ENCODE results near the gene ASXL3. TPM values are rescaled to one million over a fixed set of nuclear protein-coding genes. Genes with fewer than 3 reads are reported as not detected.
A peak's percentile ranks its signal among the peaks of the same experiment; 100 is the strongest.

Gene ASXL3
- total RNA-seq, 1 experiment from 2014 or later = not detected

- in situ Hi-C loops (cut with HindIII; ENCODE audit: low pct_unique_long_range_greater_than_20kb, low sequenced_read_pairs) = no loop called here
- no peak for DNase-seq (ENCODE audit: low read depth)
These were observed 168.0 kb downstream of the ASXL3 start for GRCh38 chr18:33745871-33746545.

GRCh38 chr18:33749834-33750233 is 171.8 kb downstream of the ASXL3 start:
- no peak for DNase-seq (ENCODE audit: low read depth)
- in situ Hi-C loops (cut with HindIII; ENCODE audit: low pct_unique_long_range_greater_than_20kb, low sequenced_read_pairs) = no loop called here

DNA sequence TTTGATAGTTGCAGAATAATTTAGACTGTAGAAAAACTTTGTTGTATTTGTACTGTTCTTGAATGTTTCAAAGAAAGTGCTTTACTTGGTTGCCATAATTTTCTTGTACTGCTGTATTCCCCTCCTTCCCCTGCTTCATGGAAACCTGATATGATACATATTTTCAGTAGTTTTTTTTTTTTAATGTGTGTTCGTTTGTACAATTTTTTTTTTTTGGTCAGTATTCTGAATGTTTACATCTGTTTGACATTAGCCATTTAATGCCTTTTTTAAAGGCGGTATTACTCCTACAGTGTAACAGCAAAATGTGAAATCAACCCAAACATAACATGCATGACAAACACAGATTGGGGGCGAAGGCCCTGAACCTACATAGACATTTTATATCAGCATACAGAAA is 172.3 kb downstream of the ASXL3 start:
- in situ Hi-C loops (cut with HindIII; ENCODE audit: low pct_unique_long_range_greater_than_20kb, low sequenced_read_pairs) = no loop called here
- DNase-seq (ENCODE audit: low read depth) = no peak

GRCh38 chr18:33751613-33752221 is 173.7 kb downstream of the ASXL3 start:
- in situ Hi-C loops (cut with HindIII; ENCODE audit: low pct_unique_long_range_greater_than_20kb, low sequenced_read_pairs) = no loop called here
- no peak for DNase-seq (ENCODE audit: low read depth)

DNA sequence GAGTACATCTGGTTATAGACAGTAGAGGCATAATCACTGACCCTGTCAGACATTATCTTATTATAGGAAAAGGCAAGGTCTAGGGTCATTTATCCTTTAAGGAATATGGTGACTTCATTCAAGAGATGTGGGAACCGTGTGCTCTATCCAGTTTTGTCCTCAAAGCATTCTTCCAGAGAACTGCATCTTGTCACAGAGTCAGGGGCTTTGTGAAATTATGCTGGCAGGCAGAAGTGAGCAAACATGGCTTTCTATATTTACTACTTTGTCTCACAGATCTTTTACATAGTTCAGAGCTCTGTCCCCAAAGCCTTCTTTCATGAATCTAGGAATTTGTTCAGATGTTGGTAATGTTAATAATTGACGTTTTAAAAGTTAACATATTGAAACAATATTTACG is 177.4 kb downstream of the ASXL3 start:
- in situ Hi-C loops (cut with HindIII; ENCODE audit: low pct_unique_long_range_greater_than_20kb, low sequenced_read_pairs) = no loop called here
- DNase-seq (ENCODE audit: low read depth) = no peak

- in situ Hi-C loops (cut with HindIII; ENCODE audit: low pct_unique_long_range_greater_than_20kb, low sequenced_read_pairs) = no loop called here
These were observed 178.0 kb downstream of the ASXL3 start for GRCh38 chr18:33755931-33756560.

GRCh38 chr18:33757037-33757436 is 179.0 kb downstream of the ASXL3 start:
- in situ Hi-C loops (cut with HindIII; ENCODE audit: low pct_unique_long_range_greater_than_20kb, low sequenced_read_pairs) = no loop called here
- no peak for DNase-seq (ENCODE audit: low read depth)

More at GRCh38 chr18:33755931-33756560, 178.0 kb downstream of the ASXL3 start:
- DNase-seq (ENCODE audit: low read depth) = peak; percentile 66

- DNase-seq (ENCODE audit: low read depth) = peak; percentile 1
- in situ Hi-C loops (cut with HindIII; ENCODE audit: low pct_unique_long_range_greater_than_20kb, low sequenced_read_pairs) = no loop called here
These were observed 183.3 kb downstream of the ASXL3 start for GRCh38 chr18:33761363-33761762.

- DNase-seq (ENCODE audit: low read depth) = no peak
- in situ Hi-C loops (cut with HindIII; ENCODE audit: low pct_unique_long_range_greater_than_20kb, low sequenced_read_pairs) = no loop called here
These were observed 203.4 kb downstream of the ASXL3 start for GRCh38 chr18:33781429-33781828.

Other genes starting within 250 kb of the ASXL3 start
- gene CCDC178, start 137.5 kb upstream of the ASXL3 start, total RNA-seq (2014; rRNA removed; shearing (Covaris generic); ENCODE audit: low replicate concordance) = not detected in 2 replicates

All from Caki2 (cell line).